Measurements from ENCODE around the gene SLC17A9.

Gene SLC17A9

DNA sequence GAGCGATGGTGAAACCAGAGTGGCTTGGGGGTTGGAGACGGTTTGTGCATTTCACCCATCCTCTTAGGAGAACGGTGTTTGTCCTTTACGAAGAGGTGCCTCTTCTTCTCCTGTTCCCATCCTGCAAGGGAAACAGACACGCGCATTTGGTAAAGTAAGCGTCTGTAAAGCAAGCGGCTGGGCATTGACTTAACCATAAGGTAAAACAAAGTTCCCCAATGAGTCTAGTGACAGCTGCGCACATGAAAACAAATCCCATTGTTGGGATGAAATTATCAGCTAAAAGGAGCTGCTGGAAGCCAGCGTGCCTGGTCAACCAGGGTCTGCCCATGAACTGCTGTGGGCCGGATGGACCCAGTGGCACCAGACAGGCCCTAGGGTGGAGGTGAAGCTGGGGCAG lies 48.4 kb downstream of the SLC17A9 start:
- TF ChIP-seq, protein P1, sequence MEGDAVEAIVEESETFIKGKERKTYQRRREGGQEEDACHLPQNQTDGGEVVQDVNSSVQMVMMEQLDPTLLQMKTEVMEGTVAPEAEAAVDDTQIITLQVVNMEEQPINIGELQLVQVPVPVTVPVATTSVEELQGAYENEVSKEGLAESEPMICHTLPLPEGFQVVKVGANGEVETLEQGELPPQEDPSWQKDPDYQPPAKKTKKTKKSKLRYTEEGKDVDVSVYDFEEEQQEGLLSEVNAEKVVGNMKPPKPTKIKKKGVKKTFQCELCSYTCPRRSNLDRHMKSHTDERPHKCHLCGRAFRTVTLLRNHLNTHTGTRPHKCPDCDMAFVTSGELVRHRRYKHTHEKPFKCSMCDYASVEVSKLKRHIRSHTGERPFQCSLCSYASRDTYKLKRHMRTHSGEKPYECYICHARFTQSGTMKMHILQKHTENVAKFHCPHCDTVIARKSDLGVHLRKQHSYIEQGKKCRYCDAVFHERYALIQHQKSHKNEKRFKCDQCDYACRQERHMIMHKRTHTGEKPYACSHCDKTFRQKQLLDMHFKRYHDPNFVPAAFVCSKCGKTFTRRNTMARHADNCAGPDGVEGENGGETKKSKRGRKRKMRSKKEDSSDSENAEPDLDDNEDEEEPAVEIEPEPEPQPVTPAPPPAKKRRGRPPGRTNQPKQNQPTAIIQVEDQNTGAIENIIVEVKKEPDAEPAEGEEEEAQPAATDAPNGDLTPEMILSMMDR (IDR thresholded peaks at IDR 0.05) = no peak
- Histone ChIP-seq H3K4me1 (peaks cover 0 to 8% (median 0%) of the 10 kb centered on the region in 4 donors), H3K27me3 (peaks cover 0 to 90% of the 10 kb centered on the region in 2 donors), H3K36me3 (no peaks in the 10 kb centered on the region), H3K9me3 (no peaks in the 10 kb centered on the region), H3K4me3 (no peak overlapping the region), H3K27ac (no peak overlapping the region)
- intact Hi-C loops (cut with DNase I; ENCODE audit: low total_unique reads) = loop anchor here (10.0 kb wide), 2 partner anchors 126 to 336 kb away; no protein-coding TSS in a partner anchor
- DNase-seq = no peak

DNA sequence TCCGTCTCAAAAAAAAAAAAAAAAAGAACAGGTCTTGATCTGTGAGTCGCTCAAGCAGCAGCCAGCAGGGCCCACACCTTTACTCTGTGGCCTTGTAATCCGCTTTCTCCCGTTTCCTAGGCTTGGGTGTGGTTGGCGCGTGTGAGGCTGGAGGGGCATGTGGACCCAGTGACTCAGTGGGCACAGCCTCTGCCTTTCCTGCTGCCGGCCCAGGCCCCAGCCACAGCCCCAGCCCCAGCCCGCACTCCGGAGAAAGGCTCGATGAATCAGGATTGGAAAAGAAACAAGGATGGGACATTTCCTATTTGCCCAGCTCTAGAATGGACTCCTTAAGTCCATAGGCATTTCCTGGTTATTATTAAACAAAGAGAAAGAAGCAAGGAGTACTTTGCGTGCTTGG lies 50.0 kb downstream of the SLC17A9 start:
- H3K27me3 ChIP-seq = peaks cover 7 to 90% of the 10 kb centered on the region in 2 donors
- H3K27ac ChIP-seq = no peak overlapping the region
- H3K4me1 ChIP-seq = peaks cover 0 to 23% (median 12%) of the 10 kb centered on the region in 4 donors
- no peak for DNase-seq
- TF ChIP-seq, protein P1 (IDR thresholded peaks at IDR 0.05) = no peak
- H3K9me3 ChIP-seq = no peaks in the 10 kb centered on the region
- intact Hi-C loops (cut with DNase I; ENCODE audit: low total_unique reads) = loop anchor here (10.0 kb wide), 2 partner anchors 128 to 338 kb away; no protein-coding TSS in a partner anchor
- no peaks in the 10 kb centered on the region for H3K36me3 ChIP-seq
- no peak overlapping the region for H3K4me3 ChIP-seq

DNA sequence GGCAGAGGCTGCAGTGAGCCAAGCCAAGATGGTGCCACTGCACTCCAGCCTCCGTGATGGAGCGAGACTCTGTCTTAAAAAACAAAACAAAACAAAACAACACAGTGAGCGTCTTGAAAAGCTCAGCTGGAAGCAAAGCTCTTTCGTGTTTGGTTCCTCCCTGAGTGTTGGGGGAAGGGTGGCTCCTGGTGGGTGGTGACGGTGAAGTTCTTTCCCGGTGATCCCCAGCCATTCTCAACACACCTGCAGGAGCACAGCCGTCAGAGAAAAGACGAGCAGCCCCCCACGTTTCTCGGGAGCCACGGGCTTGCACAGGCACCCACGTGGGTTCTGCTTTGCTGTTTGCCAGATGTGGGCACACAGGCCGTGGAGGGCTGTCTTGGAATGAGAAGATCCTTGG lies 51.0 kb downstream of the SLC17A9 start:
- intact Hi-C loops (cut with DNase I; ENCODE audit: low total_unique reads) = loop anchor here (10.0 kb wide), 2 partner anchors 129 to 339 kb away; no protein-coding TSS in a partner anchor
- H3K36me3 ChIP-seq = no peaks in the 10 kb centered on the region
- no peak overlapping the region for H3K27ac ChIP-seq
- DNase-seq = no peak
- H3K27me3 ChIP-seq = peaks cover 15 to 91% of the 10 kb centered on the region in 2 donors
- H3K4me1 ChIP-seq = peaks cover 0 to 28% (median 12%) of the 10 kb centered on the region in 4 donors
- H3K9me3 ChIP-seq = no peaks in the 10 kb centered on the region
- H3K4me3 ChIP-seq = no peak overlapping the region
- TF ChIP-seq, protein P1 (IDR thresholded peaks at IDR 0.05) = no peak

DNA sequence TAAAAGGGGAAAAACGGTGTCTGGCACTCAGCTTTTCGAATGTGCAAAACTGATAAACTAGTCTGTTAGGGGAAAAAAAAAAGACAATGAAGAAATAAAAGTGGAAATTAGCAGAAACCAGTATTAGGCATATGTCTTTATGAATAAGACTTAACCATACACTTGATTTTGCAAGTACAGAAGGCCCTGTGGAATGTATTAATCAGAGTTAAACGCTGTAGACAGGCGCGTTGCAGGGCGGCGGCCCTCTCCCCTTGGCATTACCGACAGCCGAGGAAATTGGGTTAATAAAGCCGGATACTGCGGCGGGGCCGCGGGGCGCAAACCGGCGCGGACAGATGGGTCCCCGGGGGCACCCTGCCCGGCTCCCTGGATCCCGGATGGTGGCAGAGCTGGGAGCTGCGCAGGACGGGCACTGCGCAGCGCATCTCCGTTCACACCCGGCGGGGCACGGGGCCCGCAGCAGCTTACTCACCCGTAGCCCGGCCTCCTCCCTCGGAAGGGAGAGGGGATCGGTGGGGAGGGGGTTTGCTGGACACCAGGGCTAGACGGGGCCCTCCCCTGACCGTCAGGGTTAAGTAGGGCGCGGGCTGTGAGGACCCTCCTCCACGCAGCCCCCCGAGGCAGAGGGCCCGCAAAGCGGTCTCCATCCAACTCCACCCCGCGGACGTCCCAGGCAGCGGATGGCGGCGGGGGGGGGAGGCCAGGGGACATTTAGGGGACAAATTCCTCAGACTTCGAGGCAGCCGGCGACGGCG lies 52.3 kb downstream of the SLC17A9 start:
- peaks cover 0 to 36% (median 20%) of the 10 kb centered on the region in 4 donors for H3K4me1 ChIP-seq
- intact Hi-C loops (cut with DNase I; ENCODE audit: low total_unique reads) = loop anchor here (5.0 to 10.0 kb wide), 3 partner anchors 102 to 340 kb away; no protein-coding TSS in a partner anchor
- no peak overlapping the region for H3K4me3 ChIP-seq
- H3K27me3 ChIP-seq = peaks cover 15 to 91% of the 10 kb centered on the region in 2 donors
- no peak overlapping the region for H3K27ac ChIP-seq
- no peaks in the 10 kb centered on the region for H3K36me3 ChIP-seq
- TF ChIP-seq, protein P1 (IDR thresholded peaks at IDR 0.05) = no peak
- no peaks in the 10 kb centered on the region for H3K9me3 ChIP-seq
- DNase-seq = no peak

DNA sequence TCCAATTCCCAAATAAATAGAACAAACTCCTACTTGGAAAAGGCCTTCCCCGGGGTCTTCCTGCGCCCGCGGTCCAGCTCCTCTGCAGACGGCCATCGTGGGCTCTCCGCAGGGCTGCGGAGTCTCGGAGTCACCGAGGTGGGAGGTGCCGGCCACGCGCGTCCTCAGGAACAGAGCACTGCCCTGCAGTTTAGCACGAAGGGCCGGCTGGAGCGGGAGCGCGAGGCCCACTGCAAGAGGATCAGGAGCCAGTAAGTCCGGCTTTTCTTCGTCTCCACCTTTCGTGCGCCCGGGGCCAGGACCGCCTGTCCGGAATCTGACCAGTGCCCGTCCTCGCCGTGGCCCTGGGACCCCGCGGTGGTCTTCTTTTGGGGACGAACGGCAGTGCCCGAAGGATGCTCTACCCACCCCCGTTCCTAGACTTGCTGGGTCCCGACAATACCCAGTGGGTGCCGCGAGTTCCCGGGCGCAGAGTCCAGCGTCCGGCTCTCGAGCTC lies 52.9 kb downstream of the SLC17A9 start:
- H3K36me3 ChIP-seq = no peaks in the 10 kb centered on the region
- H3K4me3 ChIP-seq = no peak overlapping the region
- peaks cover 0 to 36% (median 20%) of the 10 kb centered on the region in 4 donors for H3K4me1 ChIP-seq
- TF ChIP-seq, protein P1 (IDR thresholded peaks at IDR 0.05) = no peak
- no peak for DNase-seq
- H3K9me3 ChIP-seq = no peaks in the 10 kb centered on the region
- intact Hi-C loops (cut with DNase I; ENCODE audit: low total_unique reads) = loop anchor here (5.0 to 10.0 kb wide), 3 partner anchors 103 to 341 kb away; no protein-coding TSS in a partner anchor
- H3K27ac ChIP-seq = no peak overlapping the region
- H3K27me3 ChIP-seq = peaks cover 15 to 92% of the 10 kb centered on the region in 2 donors

Data from tibial artery (tissue), 4 donors.